Measurements from ENCODE around the gene FOXP2. TPM values are rescaled to one million over a fixed set of nuclear protein-coding genes. Genes with fewer than 3 reads are reported as not detected.

FOXP2 gene
- total RNA-seq, 2 experiments from 2014 or later, result not detected

DNA sequence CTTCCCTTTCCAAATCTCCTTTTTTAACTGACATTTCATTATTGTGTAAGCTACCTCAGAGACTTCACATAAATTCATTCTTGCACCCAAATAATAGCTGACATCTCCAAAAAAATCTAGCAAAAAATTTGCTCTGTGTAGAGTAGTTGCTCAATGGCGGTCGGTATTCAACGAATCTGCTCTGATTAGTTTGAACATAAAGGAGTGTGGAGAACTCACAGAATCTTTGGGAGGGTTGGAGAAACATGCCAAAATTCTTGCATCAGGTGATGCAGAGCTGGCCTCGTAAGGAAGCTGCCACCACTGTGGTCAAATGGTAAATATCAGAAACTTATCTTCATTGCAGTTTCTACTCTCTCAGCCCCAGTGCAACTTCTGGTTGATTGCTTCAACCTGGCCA lies 306.1 kb downstream of the FOXP2 start:
- no peak overlapping the region for H3K4me3 Mint-ChIP-seq
- no peaks in the 10 kb centered on the region for H3K27me3 Mint-ChIP-seq
- no peaks in the 10 kb centered on the region for H3K4me1 Mint-ChIP-seq
- H3K9me3 Mint-ChIP-seq, result no peaks in the 10 kb centered on the region
- POLR2A ChIA-PET, result no interaction called here
- no peak for DNase-seq
- ATAC-seq (ENCODE audit: low read depth), result no peak
- H3K36me3 Mint-ChIP-seq, result no peaks in the 10 kb centered on the region
- H3K27ac Mint-ChIP-seq, result no peak overlapping the region

DNA sequence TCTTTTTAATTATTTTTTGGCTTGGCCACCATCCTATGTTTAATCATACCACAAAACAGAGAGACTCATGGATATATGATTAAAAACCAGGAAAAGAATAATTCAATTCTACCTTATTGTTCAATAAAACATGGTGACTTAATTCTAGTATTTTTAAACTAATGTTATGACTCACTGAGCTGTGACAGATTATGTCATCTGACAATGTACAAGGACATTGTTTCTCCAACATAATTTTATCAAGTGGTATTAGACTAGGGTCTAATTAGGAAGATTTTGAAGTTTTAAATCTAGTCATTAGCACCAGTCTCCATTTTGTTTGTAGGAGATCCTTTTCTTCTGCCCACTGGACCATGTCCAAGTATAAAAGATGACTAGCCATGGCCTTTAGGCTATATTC lies 307.9 kb downstream of the FOXP2 start:
- H3K27me3 Mint-ChIP-seq, result no peaks in the 10 kb centered on the region

DNA sequence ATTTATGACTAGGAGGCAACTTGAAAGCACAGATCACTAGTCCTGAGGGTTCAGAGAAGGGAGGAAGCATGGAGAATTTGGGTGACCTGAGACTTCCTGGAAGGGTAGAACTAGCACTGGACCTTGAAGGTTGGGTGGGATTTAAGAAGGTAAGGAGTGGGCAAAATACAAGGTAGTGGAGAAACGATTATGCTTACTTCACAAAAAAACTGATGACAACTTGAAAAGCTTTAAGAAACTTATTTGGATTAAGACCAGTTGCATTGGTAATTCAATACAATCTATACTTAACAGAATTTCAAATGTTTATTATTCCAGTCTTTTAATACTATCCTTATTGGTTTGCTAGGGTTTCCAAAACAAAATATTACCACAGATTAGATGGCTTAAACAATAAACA lies 308.7 kb downstream of the FOXP2 start:
- ATAC-seq (ENCODE audit: low read depth) (no peak), DNase-seq (no peak)
- Mint-ChIP-seq H3K27me3 (no peaks in the 10 kb centered on the region), H3K9me3 (no peaks in the 10 kb centered on the region), H3K27ac (no peak overlapping the region), H3K4me1 (no peaks in the 10 kb centered on the region), H3K36me3 (no peaks in the 10 kb centered on the region), H3K4me3 (no peak overlapping the region)
- POLR2A ChIA-PET, result no interaction called here

More for the DNA sequence above, 307.9 kb downstream of the FOXP2 start:
- Mint-ChIP-seq H3K27ac (no peak overlapping the region), H3K4me3 (no peak overlapping the region), H3K36me3 (no peaks in the 10 kb centered on the region), H3K9me3 (no peaks in the 10 kb centered on the region), H3K4me1 (no peaks in the 10 kb centered on the region)
- POLR2A ChIA-PET, result no interaction called here
- DNase-seq, result no peak
- no peak for ATAC-seq (ENCODE audit: low read depth)

DNA sequence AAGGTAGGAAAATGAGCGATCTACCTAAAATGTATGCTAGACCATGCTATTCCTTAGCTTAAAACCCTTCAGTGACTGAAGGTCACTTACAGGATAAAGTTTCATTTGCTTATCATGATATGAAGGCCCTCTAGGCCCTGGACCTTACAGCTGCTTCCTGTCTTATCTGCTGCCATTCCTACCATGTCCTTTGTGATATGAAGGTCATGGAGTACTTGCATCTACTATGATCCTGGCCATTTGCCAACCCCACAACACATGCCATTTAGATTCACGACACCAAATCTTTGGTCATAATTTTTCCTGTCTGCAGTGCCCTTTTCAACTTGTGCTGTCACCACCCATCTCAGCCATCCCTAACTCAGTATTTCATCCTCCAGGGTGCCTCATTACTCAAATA lies 325.5 kb downstream of the FOXP2 start:
- Mint-ChIP-seq H3K27me3 (no peaks in the 10 kb centered on the region), H3K4me3 (no peak overlapping the region), H3K27ac (no peak overlapping the region), H3K9me3 (no peaks in the 10 kb centered on the region), H3K4me1 (no peaks in the 10 kb centered on the region), H3K36me3 (no peaks in the 10 kb centered on the region)
- ATAC-seq (ENCODE audit: low read depth) (no peak), DNase-seq (no peak)
- POLR2A ChIA-PET, result no interaction called here

DNA sequence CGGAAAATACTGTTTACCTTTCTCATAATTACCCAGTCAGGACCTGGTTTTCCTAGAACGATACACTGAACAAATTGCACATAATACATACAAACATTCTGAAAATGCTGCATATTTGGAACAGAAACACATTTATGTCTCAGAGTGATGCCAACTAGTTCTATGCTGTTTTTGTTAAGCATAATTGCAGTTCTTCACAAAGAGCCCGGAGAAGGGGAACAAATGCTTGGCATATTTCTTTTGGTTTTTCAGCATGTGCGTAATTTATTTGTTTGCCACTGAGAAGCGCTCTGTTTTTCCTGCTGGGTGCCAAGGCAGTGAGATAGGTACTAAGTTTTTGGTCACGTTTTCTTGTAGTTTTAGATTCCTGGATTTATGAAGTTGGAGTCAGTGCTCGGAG lies 326.3 kb downstream of the FOXP2 start:
- POLR2A ChIA-PET, result no interaction called here
- H3K9me3 Mint-ChIP-seq, result no peaks in the 10 kb centered on the region
- H3K36me3 Mint-ChIP-seq, result no peaks in the 10 kb centered on the region
- no peak overlapping the region for H3K27ac Mint-ChIP-seq
- H3K4me1 Mint-ChIP-seq, result no peaks in the 10 kb centered on the region
- H3K4me3 Mint-ChIP-seq, result no peak overlapping the region
- ATAC-seq (ENCODE audit: low read depth) (no peak), DNase-seq (no peak)
- no peaks in the 10 kb centered on the region for H3K27me3 Mint-ChIP-seq

DNA sequence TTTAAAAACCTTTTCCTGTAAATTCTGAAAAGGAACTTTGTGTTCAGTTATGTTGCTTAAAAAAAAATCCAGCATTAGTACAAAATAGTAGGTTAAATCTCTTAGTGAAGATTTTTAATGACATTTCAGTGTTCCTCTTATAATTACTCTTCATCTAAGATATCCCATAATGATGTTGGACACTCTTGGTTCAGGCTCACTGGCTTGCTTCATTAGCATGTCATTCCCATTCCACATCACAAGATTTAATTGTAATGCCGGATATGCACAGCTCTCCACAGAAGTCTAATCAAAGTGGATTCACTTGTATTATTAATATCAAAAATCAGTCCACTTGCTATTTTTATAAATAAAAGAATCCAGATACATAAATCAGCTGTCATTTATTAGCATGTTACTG lies 327.3 kb downstream of the FOXP2 start:
- POLR2A ChIA-PET, result no interaction called here
- Mint-ChIP-seq H3K4me1 (no peaks in the 10 kb centered on the region), H3K27ac (no peak overlapping the region), H3K27me3 (no peaks in the 10 kb centered on the region), H3K9me3 (no peaks in the 10 kb centered on the region), H3K4me3 (no peak overlapping the region), H3K36me3 (no peaks in the 10 kb centered on the region)
- no peak for DNase-seq
- ATAC-seq (ENCODE audit: low read depth), result no peak

Small RNAs within 50 kb of the gene (microRNA-seq; reads per million reads assigned to microRNA genes)
- not detected for gene MIR3666
